Ammon's horn (tissue), 1 donor: Measurements from ENCODE around the gene CAPN5.
A peak's percentile ranks its signal among the peaks of the same experiment; 100 is the strongest.

Experiments used
- DNase-seq: peaks from one replicate; pipeline ENCODE4 v3.0.0-alpha.2; 2016; ENCODE audit warnings: low spot score

The CAPN5 gene

GRCh38 chr11:77100166-77101042, 33.6 kb downstream of the CAPN5 start:
- DNase-seq = no peak

GRCh38 chr11:77101043-77101537, 34.3 kb downstream of the CAPN5 start:
- DNase-seq = no peak

GRCh38 chr11:77102246-77103210, 35.8 kb downstream of the CAPN5 start, which contains the start of gene OMP:
Gene OMP (plus strand): TSS chr11:77102840. CDS start chr11:77102840, 0 bp downstream.
- no peak for DNase-seq

- no peak for DNase-seq
Observed at GRCh38 chr11:77103319-77103718, 36.5 kb downstream of the CAPN5 start.

DNA sequence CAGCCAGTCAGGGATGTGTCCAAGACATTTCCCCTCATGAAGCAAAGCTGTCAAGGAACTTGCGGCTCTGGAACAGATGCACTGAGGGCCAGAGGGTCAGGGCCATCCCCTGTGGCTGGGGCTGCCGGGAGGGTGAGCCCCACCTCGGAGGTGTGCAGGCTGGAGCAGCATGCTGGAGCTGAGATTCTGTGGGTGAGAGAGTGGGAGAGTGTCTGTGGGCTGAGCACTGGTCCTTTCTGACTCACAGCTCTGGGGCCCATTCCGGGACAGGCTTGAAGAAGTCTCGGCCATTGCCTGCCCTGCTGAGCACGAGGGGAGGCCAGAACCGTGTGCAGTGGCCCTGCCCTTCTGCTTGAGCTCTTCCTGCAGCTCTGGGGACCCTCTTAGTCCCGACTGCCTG, 38.0 kb downstream of the CAPN5 start:
- no peak for DNase-seq

DNA sequence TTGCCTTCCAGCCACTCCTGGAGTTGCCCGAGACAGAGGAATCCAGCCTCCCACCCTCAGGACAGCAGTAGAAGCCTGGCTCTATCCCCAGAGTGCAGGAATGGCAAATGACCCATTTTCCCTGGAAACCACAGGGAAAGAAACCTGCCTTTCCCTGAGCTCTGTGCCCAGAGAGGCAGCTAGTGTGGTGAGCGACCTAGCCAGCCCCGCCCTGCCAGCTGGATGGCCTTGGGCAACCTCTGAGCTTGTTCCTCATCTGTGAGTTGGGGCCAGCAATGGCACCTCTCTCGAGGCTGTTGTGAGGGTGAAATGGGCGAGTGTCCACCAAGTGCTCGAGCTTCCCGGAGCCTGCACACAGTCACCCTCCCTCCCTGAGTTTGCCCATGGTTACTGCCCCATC, 39.5 kb downstream of the CAPN5 start:
- DNase-seq = peak; percentile 57

GRCh38 chr11:77106759-77107158, 40.0 kb downstream of the CAPN5 start:
- no peak for DNase-seq

GRCh38 chr11:77107950-77108349, 41.2 kb downstream of the CAPN5 start:
- no peak for DNase-seq

GRCh38 chr11:77108436-77108835, 41.7 kb downstream of the CAPN5 start:
- DNase-seq = no peak

DNA sequence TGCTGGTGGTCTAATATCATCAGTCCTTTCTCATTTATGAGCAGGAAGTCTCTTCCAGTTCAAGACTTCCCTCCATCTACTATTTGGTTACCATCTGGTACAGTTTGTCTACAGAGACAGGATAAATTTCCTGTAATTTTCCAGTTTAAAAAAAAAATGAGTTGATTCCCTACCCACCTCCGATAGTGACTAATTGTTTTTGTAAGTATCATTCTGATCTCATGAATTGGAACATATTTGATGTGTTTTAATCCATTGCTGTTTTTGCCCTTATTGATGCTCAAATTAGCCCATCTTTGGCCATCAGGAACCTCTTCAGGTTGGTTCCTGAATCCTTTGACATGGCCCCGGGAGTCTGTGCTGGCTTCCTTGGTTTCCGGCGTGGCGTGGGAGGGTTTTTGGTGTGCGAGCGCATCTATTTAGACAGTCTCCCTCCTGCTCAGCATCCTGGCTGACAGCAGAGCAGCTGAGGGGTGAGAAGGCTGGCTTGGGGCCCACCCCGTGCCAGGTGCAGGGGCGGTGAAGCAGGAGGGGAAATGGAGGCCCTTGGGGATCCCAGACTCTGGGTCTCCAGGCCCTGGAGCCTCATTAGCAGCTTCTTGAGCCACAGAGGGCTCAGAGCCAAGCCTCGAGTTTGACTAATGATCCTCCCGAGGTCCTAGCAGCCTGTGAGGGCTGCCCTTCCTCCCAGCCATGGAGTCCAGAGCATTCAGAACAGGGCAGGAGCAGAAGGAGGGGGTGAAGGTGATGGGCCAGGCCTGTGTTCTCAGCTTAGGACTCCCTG, 42.7 kb downstream of the CAPN5 start:
- peak; percentile 35 for DNase-seq

DNA sequence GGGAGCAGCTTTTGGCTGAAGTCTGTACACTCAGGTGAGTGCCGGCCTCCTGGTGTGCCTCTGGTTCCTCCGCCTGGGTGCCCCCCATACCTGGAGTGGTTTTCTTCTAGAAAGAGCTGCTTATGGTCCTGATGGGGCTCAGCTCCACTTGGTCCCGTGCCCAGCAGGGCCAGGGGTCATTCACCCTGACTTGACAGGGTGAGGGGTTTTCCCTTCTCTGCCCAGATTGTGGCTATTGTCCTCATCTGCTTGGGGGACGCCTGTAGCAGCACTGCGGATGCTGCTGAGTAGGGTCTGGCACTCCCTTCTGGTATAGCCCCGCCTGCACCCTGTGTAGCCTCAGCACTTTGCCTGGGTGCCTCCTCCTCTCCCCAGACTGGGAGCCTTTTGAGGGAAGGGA, 44.1 kb downstream of the CAPN5 start:
- no peak for DNase-seq

DNA sequence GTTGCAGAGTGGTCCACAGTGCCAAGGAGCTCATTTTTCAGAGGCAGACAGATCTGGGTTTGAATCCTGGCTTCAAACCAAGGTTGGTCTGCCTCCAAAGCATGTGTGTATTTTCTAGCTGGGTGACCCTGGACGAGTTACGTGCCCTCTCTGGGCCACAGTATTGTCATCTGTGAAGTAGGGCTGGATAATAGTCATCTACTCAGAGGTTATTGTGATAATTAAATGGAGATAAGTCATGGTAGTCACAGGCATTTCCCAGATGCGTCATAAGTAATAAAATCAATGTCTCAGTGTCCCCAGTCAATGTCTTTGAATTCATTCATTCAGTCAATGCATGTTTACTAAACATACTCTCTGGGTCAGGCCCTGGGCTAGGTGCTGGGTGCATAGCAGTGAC, 44.5 kb downstream of the CAPN5 start:
- DNase-seq = no peak

GRCh38 chr11:77111946-77112345, 45.2 kb downstream of the CAPN5 start:
- no peak for DNase-seq

- no peak for DNase-seq
Observed at GRCh38 chr11:77112641-77113381, 46.0 kb downstream of the CAPN5 start.

- no peak for DNase-seq
Observed at GRCh38 chr11:77113382-77114088, 46.8 kb downstream of the CAPN5 start.

- DNase-seq = no peak
Observed at GRCh38 chr11:77114089-77114463, 47.3 kb downstream of the CAPN5 start.

- DNase-seq = no peak
Observed at GRCh38 chr11:77115181-77115611, 48.4 kb downstream of the CAPN5 start.

DNA sequence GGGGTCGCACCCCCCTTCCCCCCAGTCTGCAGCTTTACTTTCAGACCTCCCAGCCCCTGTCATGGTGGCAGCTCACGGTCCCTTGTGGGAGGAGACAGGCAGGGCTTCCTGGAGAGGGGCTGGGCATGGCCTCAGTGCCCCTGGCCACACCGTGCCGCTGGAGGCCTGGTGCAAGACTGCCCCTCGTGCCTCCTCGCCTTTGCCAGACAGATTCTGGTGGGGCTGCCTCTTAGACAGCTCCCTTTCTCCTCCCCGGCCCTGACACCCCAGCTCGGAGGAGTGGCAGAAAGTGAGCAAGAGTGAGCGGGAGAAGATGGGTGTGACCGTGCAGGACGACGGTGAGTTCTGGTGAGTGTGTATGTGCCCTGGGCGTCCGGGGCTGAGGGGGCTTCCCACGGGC, 49.2 kb downstream of the CAPN5 start:
- no peak for DNase-seq

DNA sequence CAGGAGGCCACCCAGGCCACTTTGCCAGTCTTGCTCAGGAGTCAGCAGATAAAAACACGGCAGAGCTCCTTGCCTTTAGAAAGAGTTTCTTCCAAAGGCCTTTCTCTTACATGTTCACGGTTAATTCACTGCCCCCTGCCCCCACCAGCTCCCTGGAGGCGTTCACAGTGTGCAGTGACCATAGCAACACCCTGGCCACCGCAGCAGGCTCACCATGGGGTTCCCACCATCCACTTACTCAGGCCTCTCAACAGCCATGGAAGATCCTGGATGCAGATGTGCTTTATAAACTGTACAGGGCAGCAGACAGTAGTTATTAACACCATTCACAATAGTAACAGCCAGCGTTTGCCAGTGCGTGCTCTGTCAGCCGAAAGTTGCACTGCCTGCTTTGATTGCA, 50.7 kb downstream of the CAPN5 start:
- no peak for DNase-seq

DNA sequence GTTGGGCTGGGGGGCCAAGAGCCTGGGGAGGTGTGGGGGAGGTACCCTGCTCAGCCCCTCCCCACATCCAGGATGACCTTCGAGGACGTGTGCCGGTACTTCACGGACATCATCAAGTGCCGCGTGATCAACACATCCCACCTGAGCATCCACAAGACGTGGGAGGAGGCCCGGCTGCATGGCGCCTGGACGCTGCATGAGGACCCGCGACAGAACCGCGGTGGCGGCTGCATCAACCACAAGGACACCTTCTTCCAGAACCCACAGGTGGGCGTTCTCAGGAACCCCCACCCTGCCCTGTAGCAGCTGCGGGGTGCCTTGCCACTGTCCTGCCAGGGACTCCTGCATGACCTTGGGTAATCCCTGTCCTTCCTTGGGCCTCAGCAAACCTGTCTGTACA, 51.3 kb downstream of the CAPN5 start:
- no peak for DNase-seq
